ENCODE measurements around the gene SLAMF8.

Gene SLAMF8

DNA sequence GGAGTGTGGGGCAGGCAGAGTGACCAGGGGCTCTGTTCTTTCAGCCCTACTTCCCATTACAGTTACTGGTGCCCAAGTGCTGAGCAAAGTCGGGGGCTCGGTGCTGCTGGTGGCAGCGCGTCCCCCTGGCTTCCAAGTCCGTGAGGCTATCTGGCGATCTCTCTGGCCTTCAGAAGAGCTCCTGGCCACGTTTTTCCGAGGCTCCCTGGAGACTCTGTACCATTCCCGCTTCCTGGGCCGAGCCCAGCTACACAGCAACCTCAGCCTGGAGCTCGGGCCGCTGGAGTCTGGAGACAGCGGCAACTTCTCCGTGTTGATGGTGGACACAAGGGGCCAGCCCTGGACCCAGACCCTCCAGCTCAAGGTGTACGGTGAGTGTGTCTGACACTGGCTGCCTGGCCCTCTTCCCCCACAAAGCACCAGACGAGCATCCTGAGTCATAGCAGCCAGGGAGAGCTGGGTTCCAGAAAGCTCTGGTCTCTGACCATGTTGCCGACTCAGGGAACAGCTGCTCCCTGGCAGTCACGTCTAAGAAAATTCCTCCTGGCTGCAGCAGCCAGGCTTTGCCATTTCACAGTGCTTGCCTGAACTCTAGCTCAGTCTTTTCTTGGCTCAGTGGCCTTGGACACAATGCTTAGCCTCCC, 3.3 kb downstream of the SLAMF8 start:
- H2BK12ac ChIP-seq (ENCODE audit: low read length): peak overlapping the region; percentile 32
- no peaks in the 10 kb centered on the region for H3K79me2 ChIP-seq (ENCODE audit: control insufficient read depth, insufficient read depth, low read length, poor library complexity)
- H3K36me3 ChIP-seq (ENCODE audit: control insufficient read depth in 1 of 2, insufficient read depth in 2 of 2, low read length in 2 of 2): no peaks in the 10 kb centered on the region
- no peak overlapping the region for H3K4me2 ChIP-seq (ENCODE audit: low read length)
- no peak overlapping the region for H4K8ac ChIP-seq (ENCODE audit: low read depth, low read length)
- no peak overlapping the region for H3K4ac ChIP-seq (ENCODE audit: low read depth, low read length)
- WGBS (ENCODE audit: extremely low coverage, insufficient coverage, insufficient read length): no CpG with 5 or more reads among the region's 18 CpGs
- H4K91ac ChIP-seq (ENCODE audit: low read depth, low read length): peak overlapping the region; percentile 64
- H3K23ac ChIP-seq (ENCODE audit: low read length): no peak overlapping the region
- H3K27ac ChIP-seq (ENCODE audit: low read depth, low read length): peak overlapping the region; percentile 3
- no peak overlapping the region for H2BK5ac ChIP-seq (ENCODE audit: low read depth, low read length, poor library complexity)
- H4K12ac ChIP-seq (ENCODE audit: low read depth, low read length): no peak overlapping the region
- DNase-seq: peak in 1 of 2 donors; percentile 56
- no peak overlapping the region for H3K14ac ChIP-seq (ENCODE audit: low read length)
- H3K4me1 ChIP-seq (ENCODE audit: control insufficient read depth in 1 of 2, insufficient read depth in 2 of 2, low read length in 2 of 2): peaks cover 15 to 25% of the 10 kb centered on the region in 2 experiments
- H3K4me3 ChIP-seq (ENCODE audit: low read depth, low read length): no peak overlapping the region
- H2BK120ac ChIP-seq (ENCODE audit: insufficient read depth, low read length, poor library complexity): no peak overlapping the region
- H2AK5ac ChIP-seq (ENCODE audit: low read length): no peak overlapping the region
- no peaks in the 10 kb centered on the region for H3K9me3 ChIP-seq (ENCODE audit: insufficient read depth, low read depth, low read length)
- peaks cover 2% of the 10 kb centered on the region for H3K79me1 ChIP-seq (ENCODE audit: low read length)
- no peaks in the 10 kb centered on the region for H3K27me3 ChIP-seq (ENCODE audit: insufficient read depth, low read length)
- H3K18ac ChIP-seq (ENCODE audit: low read length): no peak overlapping the region
- H2AFZ ChIP-seq (ENCODE audit: insufficient read depth, low read length, poor library complexity): no peak overlapping the region
- no peak overlapping the region for H3K9ac ChIP-seq (ENCODE audit: low read length)

DNA sequence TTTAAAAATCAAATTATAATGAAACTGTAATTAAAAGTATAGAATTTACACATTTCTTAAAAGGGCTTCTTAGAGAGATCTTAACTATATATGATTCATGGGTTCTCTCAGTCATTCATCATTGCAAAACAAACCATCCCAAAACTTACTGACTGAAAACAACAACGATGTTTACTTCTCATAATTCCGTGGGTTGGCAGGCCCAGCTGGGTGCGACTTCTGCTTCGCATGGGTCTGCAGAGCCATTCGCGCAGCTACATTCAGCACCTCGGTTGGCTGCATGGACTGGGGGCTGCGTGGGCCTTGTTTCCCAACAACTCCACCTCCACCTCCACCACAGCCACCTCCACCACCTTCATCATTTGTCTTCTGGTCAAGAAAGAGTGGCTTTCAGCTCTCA, 4.0 kb downstream of the SLAMF8 start:
- H3K4ac ChIP-seq (ENCODE audit: low read depth, low read length): no peak overlapping the region
- no CpG with 5 or more reads among the region's 8 CpGs for WGBS (ENCODE audit: extremely low coverage, insufficient coverage, insufficient read length)
- no peaks in the 10 kb centered on the region for H3K9me3 ChIP-seq (ENCODE audit: insufficient read depth, low read depth, low read length)
- peak overlapping the region; percentile 12 for H3K14ac ChIP-seq (ENCODE audit: low read length)
- H3K79me2 ChIP-seq (ENCODE audit: control insufficient read depth, insufficient read depth, low read length, poor library complexity): no peaks in the 10 kb centered on the region
- no peak overlapping the region for H2BK5ac ChIP-seq (ENCODE audit: low read depth, low read length, poor library complexity)
- no peaks in the 10 kb centered on the region for H3K27me3 ChIP-seq (ENCODE audit: insufficient read depth, low read length)
- peak overlapping the region; percentile 40 for H2BK12ac ChIP-seq (ENCODE audit: low read length)
- no peak overlapping the region for H3K9ac ChIP-seq (ENCODE audit: low read length)
- no peak overlapping the region for H3K18ac ChIP-seq (ENCODE audit: low read length)
- H2BK120ac ChIP-seq (ENCODE audit: insufficient read depth, low read length, poor library complexity): no peak overlapping the region
- peak overlapping the region; percentile 45 for H4K91ac ChIP-seq (ENCODE audit: low read depth, low read length)
- H2AFZ ChIP-seq (ENCODE audit: insufficient read depth, low read length, poor library complexity): no peak overlapping the region
- no peak overlapping the region for H4K8ac ChIP-seq (ENCODE audit: low read depth, low read length)
- H3K27ac ChIP-seq (ENCODE audit: low read depth, low read length): no peak overlapping the region
- H3K4me1 ChIP-seq (ENCODE audit: control insufficient read depth in 1 of 2, insufficient read depth in 2 of 2, low read length in 2 of 2): peaks cover 9 to 18% of the 10 kb centered on the region in 2 experiments
- no peak overlapping the region for H4K12ac ChIP-seq (ENCODE audit: low read depth, low read length)
- peaks cover 2% of the 10 kb centered on the region for H3K79me1 ChIP-seq (ENCODE audit: low read length)
- no peak overlapping the region for H2AK5ac ChIP-seq (ENCODE audit: low read length)
- DNase-seq: no peak
- H3K4me2 ChIP-seq (ENCODE audit: low read length): no peak overlapping the region
- H3K36me3 ChIP-seq (ENCODE audit: control insufficient read depth in 1 of 2, insufficient read depth in 2 of 2, low read length in 2 of 2): no peaks in the 10 kb centered on the region
- no peak overlapping the region for H3K4me3 ChIP-seq (ENCODE audit: low read depth, low read length)
- H3K23ac ChIP-seq (ENCODE audit: low read length): no peak overlapping the region

- WGBS (ENCODE audit: extremely low coverage, insufficient coverage, insufficient read length): no CpG with 5 or more reads among the region's 7 CpGs
- H3K14ac ChIP-seq (ENCODE audit: low read length): no peak overlapping the region
Measured at GRCh38 chr1:159831412-159832141, 4.9 kb downstream of the SLAMF8 start.

GRCh38 chr1:159832309-159832708, 5.6 kb downstream of the SLAMF8 start:
- H2BK120ac ChIP-seq (ENCODE audit: insufficient read depth, low read length, poor library complexity): no peak overlapping the region
- no peak overlapping the region for H4K8ac ChIP-seq (ENCODE audit: low read depth, low read length)
- no peak overlapping the region for H2BK12ac ChIP-seq (ENCODE audit: low read length)
- no peaks in the 10 kb centered on the region for H3K9me3 ChIP-seq (ENCODE audit: insufficient read depth, low read depth, low read length)
- no peak for DNase-seq
- no peak overlapping the region for H4K12ac ChIP-seq (ENCODE audit: low read depth, low read length)
- WGBS (ENCODE audit: extremely low coverage, insufficient coverage, insufficient read length): no CpG with 5 or more reads among the region's 2 CpGs
- no peak overlapping the region for H3K23ac ChIP-seq (ENCODE audit: low read length)
- H3K4me3 ChIP-seq (ENCODE audit: low read depth, low read length): no peak overlapping the region
- H3K79me1 ChIP-seq (ENCODE audit: low read length): peaks cover 2% of the 10 kb centered on the region
- H3K9ac ChIP-seq (ENCODE audit: low read length): no peak overlapping the region
- no peak overlapping the region for H4K91ac ChIP-seq (ENCODE audit: low read depth, low read length)
- no peaks in the 10 kb centered on the region for H3K79me2 ChIP-seq (ENCODE audit: control insufficient read depth, insufficient read depth, low read length, poor library complexity)
- H3K27me3 ChIP-seq (ENCODE audit: insufficient read depth, low read length): no peaks in the 10 kb centered on the region
- no peak overlapping the region for H3K14ac ChIP-seq (ENCODE audit: low read length)
- H2BK5ac ChIP-seq (ENCODE audit: low read depth, low read length, poor library complexity): no peak overlapping the region
- H3K4me2 ChIP-seq (ENCODE audit: low read length): no peak overlapping the region
- H3K18ac ChIP-seq (ENCODE audit: low read length): no peak overlapping the region
- H3K27ac ChIP-seq (ENCODE audit: low read depth, low read length): no peak overlapping the region
- no peaks in the 10 kb centered on the region for H3K36me3 ChIP-seq (ENCODE audit: control insufficient read depth in 1 of 2, insufficient read depth in 2 of 2, low read length in 2 of 2)
- H2AK5ac ChIP-seq (ENCODE audit: low read length): no peak overlapping the region
- peaks cover 2 to 10% of the 10 kb centered on the region in 2 experiments for H3K4me1 ChIP-seq (ENCODE audit: control insufficient read depth in 1 of 2, insufficient read depth in 2 of 2, low read length in 2 of 2)
- H2AFZ ChIP-seq (ENCODE audit: insufficient read depth, low read length, poor library complexity): no peak overlapping the region
- H3K4ac ChIP-seq (ENCODE audit: low read depth, low read length): no peak overlapping the region

More at GRCh38 chr1:159831412-159832141, 4.9 kb downstream of the SLAMF8 start:
- Histone ChIP-seq H4K8ac (ENCODE audit: low read depth, low read length) (no peak overlapping the region), H3K4ac (ENCODE audit: low read depth, low read length) (no peak overlapping the region), H3K4me2 (ENCODE audit: low read length) (no peak overlapping the region), H4K91ac (ENCODE audit: low read depth, low read length) (no peak overlapping the region), H3K4me1 (ENCODE audit: control insufficient read depth in 1 of 2, insufficient read depth in 2 of 2, low read length in 2 of 2) (peaks cover 3 to 12% of the 10 kb centered on the region in 2 experiments), H3K79me1 (ENCODE audit: low read length) (peaks cover 2% of the 10 kb centered on the region), H3K9ac (ENCODE audit: low read length) (no peak overlapping the region), H3K23ac (ENCODE audit: low read length) (no peak overlapping the region), H2AFZ (ENCODE audit: insufficient read depth, low read length, poor library complexity) (no peak overlapping the region), H2AK5ac (ENCODE audit: low read length) (no peak overlapping the region), H2BK5ac (ENCODE audit: low read depth, low read length, poor library complexity) (no peak overlapping the region), H3K4me3 (ENCODE audit: low read depth, low read length) (no peak overlapping the region), H3K27ac (ENCODE audit: low read depth, low read length) (no peak overlapping the region), H3K9me3 (ENCODE audit: insufficient read depth, low read depth, low read length) (no peaks in the 10 kb centered on the region), H4K12ac (ENCODE audit: low read depth, low read length) (no peak overlapping the region), H3K79me2 (ENCODE audit: control insufficient read depth, insufficient read depth, low read length, poor library complexity) (no peaks in the 10 kb centered on the region), H2BK120ac (ENCODE audit: insufficient read depth, low read length, poor library complexity) (no peak overlapping the region), H3K18ac (ENCODE audit: low read length) (no peak overlapping the region), H3K36me3 (ENCODE audit: control insufficient read depth in 1 of 2, insufficient read depth in 2 of 2, low read length in 2 of 2) (no peaks in the 10 kb centered on the region), H3K27me3 (ENCODE audit: insufficient read depth, low read length) (no peaks in the 10 kb centered on the region), H2BK12ac (ENCODE audit: low read length) (no peak overlapping the region)
- DNase-seq: no peak
